H9 (cell line): ENCODE results near the gene RIMS1. TPM values are rescaled to one million over a fixed set of nuclear protein-coding genes. Genes with fewer than 3 reads are reported as not detected.

Experiments used
- DNase-seq: peaks from one replicate; pipeline ENCODE4 v3.0.0-alpha.2; 2017
- H2AFZ ChIP-seq: one replicate; pipeline ENCODE4 v1.6.1; 2013; ENCODE audit warnings: mild to moderate bottlenecking, low read length, control low read depth, moderate library complexity
- H2AK5ac ChIP-seq: 2 replicates; pipeline ENCODE4 v1.6.1; 2013; ENCODE audit warnings: low read length, control low read depth, mixed read lengths; ENCODE audit not compliant: insufficient read length
- H2BK120ac ChIP-seq: one replicate; pipeline ENCODE4 v1.6.1; 2013; ENCODE audit warnings: low read depth, mild to moderate bottlenecking, low read length, control low read depth, inconsistent platforms; ENCODE audit not compliant: poor library complexity, severe bottlenecking
- H2BK12ac ChIP-seq: 2 replicates; pipeline ENCODE4 v1.6.1; 2013; ENCODE audit warnings: low read length, control low read depth, mixed read lengths, low read depth; ENCODE audit not compliant: insufficient read length
- H2BK15ac ChIP-seq: 2 replicates; pipeline ENCODE4 v1.6.1; 2013; ENCODE audit warnings: low read depth, low read length, control low read depth
- H2BK20ac ChIP-seq: one replicate; pipeline ENCODE4 v1.6.1; 2013; ENCODE audit warnings: low read depth, mild to moderate bottlenecking, low read length, control low read depth, inconsistent platforms; ENCODE audit not compliant: poor library complexity, severe bottlenecking
- H2BK5ac ChIP-seq: 2 replicates; pipeline ENCODE4 v1.6.1; 2013; ENCODE audit warnings: low read length, control low read depth, mixed read lengths; ENCODE audit not compliant: insufficient read length
- H3K14ac ChIP-seq: 2 replicates; pipeline ENCODE4 v1.6.1; 2013; ENCODE audit warnings: low read length, control low read depth; ENCODE audit not compliant: insufficient read depth
- H3K18ac ChIP-seq: 2 replicates; pipeline ENCODE4 v1.6.1; 2013; ENCODE audit warnings: low read depth, mild to moderate bottlenecking, mixed read lengths, low read length, control low read depth; ENCODE audit not compliant: insufficient read length
- H3K23ac ChIP-seq: 2 replicates; pipeline ENCODE4 v1.6.1; 2013; ENCODE audit warnings: low read length, control low read depth, mixed read lengths, low read depth; ENCODE audit not compliant: insufficient read length
- H3K23me2 ChIP-seq: 2 replicates; pipeline ENCODE4 v1.6.1; 2013; ENCODE audit warnings: low read depth, mild to moderate bottlenecking, mixed read lengths, low read length, control low read depth; ENCODE audit not compliant: insufficient read length, poor library complexity, severe bottlenecking
- H3K27ac ChIP-seq: 2 replicates; pipeline ENCODE4 v1.5.1; 2013; ENCODE audit warnings: low read length, control low read depth, mixed read lengths, low read depth; ENCODE audit not compliant: insufficient read length
- H3K27me3 ChIP-seq: 2 replicates; pipeline ENCODE4 v1.6.1; 2013; ENCODE audit warnings: low read length, control low read depth, inconsistent platforms; ENCODE audit not compliant: insufficient read depth
- H3K4ac ChIP-seq: 2 replicates; pipeline ENCODE4 v1.6.1; 2013; ENCODE audit warnings: low read depth, mild to moderate bottlenecking, control low read depth, inconsistent platforms, low read length, moderate library complexity
- H3K4me1 ChIP-seq: 2 replicates; pipeline ENCODE4 v1.6.1; 2013; ENCODE audit warnings: low read length, control low read depth, inconsistent platforms; ENCODE audit not compliant: insufficient read depth
- H3K4me2 ChIP-seq: 2 replicates; pipeline ENCODE4 v1.6.1; 2013; ENCODE audit warnings: low read length, control low read depth, mixed read lengths; ENCODE audit not compliant: insufficient read length, insufficient read depth
- H3K56ac ChIP-seq: 2 replicates; pipeline ENCODE4 v1.6.1; 2013; ENCODE audit warnings: low read depth, mild to moderate bottlenecking, mixed read lengths, low read length, control low read depth; ENCODE audit not compliant: insufficient read length
- H3K79me1 ChIP-seq: 2 replicates; pipeline ENCODE4 v1.6.1; 2013; ENCODE audit warnings: low read depth, mild to moderate bottlenecking, moderate library complexity, low read length, control low read depth, inconsistent platforms; ENCODE audit not compliant: insufficient read depth, poor library complexity, severe bottlenecking
- H3K79me2 ChIP-seq: 2 replicates; pipeline ENCODE4 v1.6.1; 2013; ENCODE audit warnings: low read length, control low read depth, inconsistent platforms; ENCODE audit not compliant: insufficient read depth
- H3K9ac ChIP-seq: 2 replicates; pipeline ENCODE4 v1.6.1; 2013; ENCODE audit warnings: low read length, control low read depth, mixed read lengths; ENCODE audit not compliant: insufficient read length; ENCODE audit errors: extremely low read depth
- H3K9me3 ChIP-seq: one replicate; pipeline ENCODE4 v1.6.1; 2013; ENCODE audit warnings: low read depth, low read length, inconsistent platforms; ENCODE audit not compliant: control insufficient read depth
- H3T11ph ChIP-seq: one replicate; pipeline ENCODE4 v1.6.1; 2013; ENCODE audit warnings: mild to moderate bottlenecking, low read length, control low read depth, inconsistent platforms
- H4K20me1 ChIP-seq: one replicate; pipeline ENCODE4 v1.6.1; 2013; ENCODE audit not compliant: control insufficient read depth, insufficient read length, insufficient read depth
- H4K5ac ChIP-seq: 2 replicates; pipeline ENCODE4 v1.6.1; 2013; ENCODE audit warnings: low read depth, mild to moderate bottlenecking, mixed read lengths, low read length, control low read depth; ENCODE audit not compliant: insufficient read length
- H4K8ac ChIP-seq: replicated peaks from 2 replicates; pipeline ENCODE4 v1.6.1; 2013; ENCODE audit warnings: low read length, control low read depth, mixed read lengths, low read depth; ENCODE audit not compliant: insufficient read length
- H4K91ac ChIP-seq: 2 replicates; pipeline ENCODE4 v1.6.1; 2013; ENCODE audit warnings: low read depth, mild to moderate bottlenecking, moderate library complexity, mixed read lengths, low read length, control low read depth; ENCODE audit not compliant: insufficient read length
- H3K27ac Mint-ChIP-seq, 3 experiments: 2 replicates in 2 of 3; 3 replicates in 1 of 3; pipeline ENCODE4 v1.8.0; 2020 to 2021; ENCODE audit warnings: mixed read lengths in 3 of 3, mild to moderate bottlenecking in 1 of 3, moderate library complexity in 1 of 3
- H3K27me3 Mint-ChIP-seq: 2 replicates; pipeline ENCODE4 v1.8.0; 2021; ENCODE audit warnings: low read depth, mild to moderate bottlenecking, moderate library complexity, mixed read lengths
- H3K36me3 Mint-ChIP-seq, 3 experiments: 2 replicates in 2 of 3; 3 replicates in 1 of 3; pipeline ENCODE4 v1.8.0; 2020 to 2021; ENCODE audit warnings: low read depth in 3 of 3, mixed read lengths in 3 of 3; ENCODE audit not compliant: insufficient read depth in 1 of 3
- H3K4me1 Mint-ChIP-seq, 2 experiments: 2 replicates each; pipeline ENCODE4 v1.8.0; 2020; ENCODE audit warnings: mixed read lengths in 2 of 2
- H3K4me3 Mint-ChIP-seq, 2 experiments: 2 replicates in 1 of 2; 3 replicates in 1 of 2; pipeline ENCODE4 v1.8.0; 2020 to 2021; ENCODE audit warnings: mild to moderate bottlenecking in 2 of 2, mixed read lengths in 2 of 2, moderate library complexity in 1 of 2
- H3K9me3 Mint-ChIP-seq, 2 experiments: 2 replicates in 1 of 2; 3 replicates in 1 of 2; pipeline ENCODE4 v1.8.0; 2020; ENCODE audit warnings: mild to moderate bottlenecking in 2 of 2, mixed read lengths in 2 of 2, moderate library complexity in 1 of 2
- WGBS: extraction: QIAGEN DNeasy Blood & Tissue Kit; methylation state at CpG from one replicate; pipeline ENCODE4 v1.1.7; 2013; ENCODE audit warnings: missing lambda C conversion rate, low lambda C conversion rate, mixed read lengths; ENCODE audit not compliant: insufficient read length; ENCODE audit errors: extremely low coverage; 5-methylcytosine and 5-hydroxymethylcytosine counted together
- total RNA-seq: library from RNA; stranded (reverse); gene quantifications from 2 replicates; pipeline ENCODE4 v1.2.1, GENCODE V29; 2021
- TF ChIP-seq, protein P1 (sequence below): fragments of 200-600 bp; sonication (generic); conservative IDR thresholded peaks from 3 replicates; pipeline ENCODE4 v1.8.0; 2021; ENCODE audit warnings: antibody characterized with exemption, mild to moderate bottlenecking

Gene RIMS1
- total RNA-seq, 1 experiment from 2014 or later: 0.83 TPM

DNA sequence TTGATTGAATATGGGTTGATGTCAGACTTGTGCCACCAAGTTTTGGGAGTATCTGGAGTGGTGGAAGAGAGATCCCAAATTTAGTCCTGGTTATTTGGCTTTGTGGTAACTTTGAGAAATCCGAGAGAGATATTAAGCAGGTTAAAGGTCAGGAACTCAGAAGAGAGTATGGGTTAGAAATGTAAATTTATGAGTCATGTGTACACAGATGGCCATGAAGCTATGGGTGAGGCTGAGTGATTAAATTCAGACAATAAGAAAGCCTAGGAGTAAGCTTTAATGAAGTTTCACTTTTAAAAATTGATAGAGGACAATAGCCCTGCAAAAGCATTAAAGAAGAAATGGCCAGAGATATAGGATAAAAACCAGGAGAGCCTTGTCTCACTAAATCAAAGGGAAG lies 14.3 kb downstream of the RIMS1 start:
- Histone ChIP-seq H3K56ac (no peak overlapping the region), H2BK20ac (no peak overlapping the region), H4K91ac (no peak overlapping the region), H4K8ac (no peak overlapping the region), H4K5ac (no peak overlapping the region), H2BK12ac (no peak overlapping the region), H2AK5ac (no peak overlapping the region), H3K79me2 (no peaks in the 10 kb centered on the region), H3K23me2 (no peaks in the 10 kb centered on the region), H2BK5ac (no peak overlapping the region), H3K27ac (no peak overlapping the region), H3K4me1 (no peaks in the 10 kb centered on the region), H3K27me3 (no peaks in the 10 kb centered on the region), H3K79me1 (no peaks in the 10 kb centered on the region), H3K18ac (no peak overlapping the region), H3K9me3 (no peaks in the 10 kb centered on the region), H4K20me1 (no peaks in the 10 kb centered on the region), H2BK15ac (no peak overlapping the region), H3K9ac (no peak overlapping the region), H3K14ac (no peak overlapping the region), H2BK120ac (no peak overlapping the region), H3K23ac (no peak overlapping the region), H3K4ac (no peak overlapping the region), H3K4me2 (no peak overlapping the region), H3T11ph (no peak overlapping the region), H2AFZ (no peak overlapping the region)
- Mint-ChIP-seq H3K36me3 (no peaks in the 10 kb centered on the region; a peak in 2 of 7 replicates), H3K27ac (no peak overlapping the region), H3K4me3 (no peak overlapping the region), H3K4me1 (peaks cover 5 to 6% of the 10 kb centered on the region in 2 experiments; a peak in 2 of 4 replicates), H3K27me3 (no peaks in the 10 kb centered on the region), H3K9me3 (no peaks in the 10 kb centered on the region)
- TF ChIP-seq, protein P1, sequence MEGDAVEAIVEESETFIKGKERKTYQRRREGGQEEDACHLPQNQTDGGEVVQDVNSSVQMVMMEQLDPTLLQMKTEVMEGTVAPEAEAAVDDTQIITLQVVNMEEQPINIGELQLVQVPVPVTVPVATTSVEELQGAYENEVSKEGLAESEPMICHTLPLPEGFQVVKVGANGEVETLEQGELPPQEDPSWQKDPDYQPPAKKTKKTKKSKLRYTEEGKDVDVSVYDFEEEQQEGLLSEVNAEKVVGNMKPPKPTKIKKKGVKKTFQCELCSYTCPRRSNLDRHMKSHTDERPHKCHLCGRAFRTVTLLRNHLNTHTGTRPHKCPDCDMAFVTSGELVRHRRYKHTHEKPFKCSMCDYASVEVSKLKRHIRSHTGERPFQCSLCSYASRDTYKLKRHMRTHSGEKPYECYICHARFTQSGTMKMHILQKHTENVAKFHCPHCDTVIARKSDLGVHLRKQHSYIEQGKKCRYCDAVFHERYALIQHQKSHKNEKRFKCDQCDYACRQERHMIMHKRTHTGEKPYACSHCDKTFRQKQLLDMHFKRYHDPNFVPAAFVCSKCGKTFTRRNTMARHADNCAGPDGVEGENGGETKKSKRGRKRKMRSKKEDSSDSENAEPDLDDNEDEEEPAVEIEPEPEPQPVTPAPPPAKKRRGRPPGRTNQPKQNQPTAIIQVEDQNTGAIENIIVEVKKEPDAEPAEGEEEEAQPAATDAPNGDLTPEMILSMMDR: no peak
- no CpG with 5 or more reads among the region's 1 CpG for WGBS
- no peak for DNase-seq
